GM23338 (cell line): ENCODE measurements around the gene MRPS7.

ENCODE experiments used
- CREB1 ChIP-seq: fragments of 250-450 bp; sonication (Bioruptor Pico); IDR thresholded peaks from 2 replicates; pipeline ENCODE4 v1.5.0; 2020; ENCODE audit warnings: low read depth, mild to moderate bottlenecking, moderate library complexity
- EZH2 ChIP-seq: fragments of 200-600 bp; sonication (generic); IDR thresholded peaks from one replicate; pipeline ENCODE4 v1.8.0; 2017; ENCODE audit warnings: antibody characterized with exemption, mild to moderate bottlenecking, low read depth; ENCODE audit not compliant: unreplicated experiment
- NANOG ChIP-seq: IDR thresholded peaks from 2 replicates; pipeline ENCODE4 v1.6.1; 2016; ENCODE audit warnings: antibody characterized with exemption, borderline replicate concordance
- POLR2AphosphoS5 ChIP-seq: IDR thresholded peaks from 2 replicates; pipeline ENCODE4 v1.6.1; 2016; ENCODE audit warnings: antibody characterized with exemption, low read depth
- ZNF114 ChIP-seq: fragments of 250-450 bp; sonication (Bioruptor Pico); IDR thresholded peaks from 2 replicates; pipeline ENCODE4 v1.5.0; 2020; ENCODE audit warnings: mild to moderate bottlenecking, moderate library complexity
- TF ChIP-seq, protein P1 (sequence below): IDR thresholded peaks from one replicate; pipeline ENCODE4 v1.6.1; 2018; ENCODE audit warnings: antibody characterized with exemption; ENCODE audit not compliant: unreplicated experiment
- TF ChIP-seq, protein P2 (sequence below), 2 experiments: fragments of 200-600 bp in 1 of 2; sonication (generic) in 1 of 2; conservative IDR thresholded peaks; 2 replicates each; pipeline versions ENCODE4 v1.5.1 to v1.6.1; 2016 to 2017; ENCODE audit warnings: antibody characterized with exemption in 2 of 2, low read depth in 2 of 2, mild to moderate bottlenecking in 2 of 2, moderate library complexity in 1 of 2

DNA sequence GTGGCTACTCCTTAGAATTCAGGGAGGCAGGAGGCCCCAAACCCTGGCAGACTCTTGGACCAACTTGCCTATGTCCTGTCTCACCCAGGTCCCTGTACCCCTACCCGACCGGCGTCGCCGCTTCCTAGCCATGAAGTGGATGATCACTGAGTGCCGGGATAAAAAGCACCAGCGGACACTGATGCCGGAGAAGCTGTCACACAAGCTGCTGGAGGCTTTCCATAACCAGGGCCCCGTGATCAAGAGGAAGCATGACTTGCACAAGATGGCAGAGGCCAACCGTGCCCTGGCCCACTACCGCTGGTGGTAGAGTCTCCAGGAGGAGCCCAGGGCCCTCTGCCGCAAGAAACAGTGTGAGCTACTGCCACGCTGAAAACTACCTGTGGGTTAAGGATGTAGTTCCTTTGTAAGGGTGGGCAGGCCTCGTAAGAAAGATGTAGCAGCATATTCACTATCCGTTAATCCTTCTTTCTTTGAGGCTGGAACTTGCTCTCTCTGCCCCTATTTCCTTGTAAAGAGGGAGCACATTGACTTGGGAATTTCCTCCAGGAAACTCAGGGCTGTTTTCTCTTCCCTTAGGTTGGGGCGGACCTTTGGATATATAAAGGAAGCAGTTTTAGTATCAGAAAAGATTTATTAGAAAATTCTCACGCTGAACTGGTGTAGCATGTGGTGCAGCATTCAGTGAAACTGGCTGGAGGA is 4.1 kb downstream of the MRPS7 start:
- no peak for TF ChIP-seq NANOG
- no peak for TF ChIP-seq EZH2
- TF ChIP-seq, protein P1, sequence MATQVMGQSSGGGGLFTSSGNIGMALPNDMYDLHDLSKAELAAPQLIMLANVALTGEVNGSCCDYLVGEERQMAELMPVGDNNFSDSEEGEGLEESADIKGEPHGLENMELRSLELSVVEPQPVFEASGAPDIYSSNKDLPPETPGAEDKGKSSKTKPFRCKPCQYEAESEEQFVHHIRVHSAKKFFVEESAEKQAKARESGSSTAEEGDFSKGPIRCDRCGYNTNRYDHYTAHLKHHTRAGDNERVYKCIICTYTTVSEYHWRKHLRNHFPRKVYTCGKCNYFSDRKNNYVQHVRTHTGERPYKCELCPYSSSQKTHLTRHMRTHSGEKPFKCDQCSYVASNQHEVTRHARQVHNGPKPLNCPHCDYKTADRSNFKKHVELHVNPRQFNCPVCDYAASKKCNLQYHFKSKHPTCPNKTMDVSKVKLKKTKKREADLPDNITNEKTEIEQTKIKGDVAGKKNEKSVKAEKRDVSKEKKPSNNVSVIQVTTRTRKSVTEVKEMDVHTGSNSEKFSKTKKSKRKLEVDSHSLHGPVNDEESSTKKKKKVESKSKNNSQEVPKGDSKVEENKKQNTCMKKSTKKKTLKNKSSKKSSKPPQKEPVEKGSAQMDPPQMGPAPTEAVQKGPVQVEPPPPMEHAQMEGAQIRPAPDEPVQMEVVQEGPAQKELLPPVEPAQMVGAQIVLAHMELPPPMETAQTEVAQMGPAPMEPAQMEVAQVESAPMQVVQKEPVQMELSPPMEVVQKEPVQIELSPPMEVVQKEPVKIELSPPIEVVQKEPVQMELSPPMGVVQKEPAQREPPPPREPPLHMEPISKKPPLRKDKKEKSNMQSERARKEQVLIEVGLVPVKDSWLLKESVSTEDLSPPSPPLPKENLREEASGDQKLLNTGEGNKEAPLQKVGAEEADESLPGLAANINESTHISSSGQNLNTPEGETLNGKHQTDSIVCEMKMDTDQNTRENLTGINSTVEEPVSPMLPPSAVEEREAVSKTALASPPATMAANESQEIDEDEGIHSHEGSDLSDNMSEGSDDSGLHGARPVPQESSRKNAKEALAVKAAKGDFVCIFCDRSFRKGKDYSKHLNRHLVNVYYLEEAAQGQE = no peak
- TF ChIP-seq, protein P2, sequence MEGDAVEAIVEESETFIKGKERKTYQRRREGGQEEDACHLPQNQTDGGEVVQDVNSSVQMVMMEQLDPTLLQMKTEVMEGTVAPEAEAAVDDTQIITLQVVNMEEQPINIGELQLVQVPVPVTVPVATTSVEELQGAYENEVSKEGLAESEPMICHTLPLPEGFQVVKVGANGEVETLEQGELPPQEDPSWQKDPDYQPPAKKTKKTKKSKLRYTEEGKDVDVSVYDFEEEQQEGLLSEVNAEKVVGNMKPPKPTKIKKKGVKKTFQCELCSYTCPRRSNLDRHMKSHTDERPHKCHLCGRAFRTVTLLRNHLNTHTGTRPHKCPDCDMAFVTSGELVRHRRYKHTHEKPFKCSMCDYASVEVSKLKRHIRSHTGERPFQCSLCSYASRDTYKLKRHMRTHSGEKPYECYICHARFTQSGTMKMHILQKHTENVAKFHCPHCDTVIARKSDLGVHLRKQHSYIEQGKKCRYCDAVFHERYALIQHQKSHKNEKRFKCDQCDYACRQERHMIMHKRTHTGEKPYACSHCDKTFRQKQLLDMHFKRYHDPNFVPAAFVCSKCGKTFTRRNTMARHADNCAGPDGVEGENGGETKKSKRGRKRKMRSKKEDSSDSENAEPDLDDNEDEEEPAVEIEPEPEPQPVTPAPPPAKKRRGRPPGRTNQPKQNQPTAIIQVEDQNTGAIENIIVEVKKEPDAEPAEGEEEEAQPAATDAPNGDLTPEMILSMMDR (conservative IDR thresholded peaks at IDR 0.05; ENCODE audit: low read depth in 2 of 2) = no peak
- TF ChIP-seq CREB1 (CRISPR knock-in tag) = no peak
- TF ChIP-seq POLR2AphosphoS5 = no peak
- TF ChIP-seq ZNF114 (CRISPR knock-in tag) = no peak
